CD14-positive monocyte (primary cell): ENCODE measurements around the gene TRMT13. TPM values are rescaled to one million over a fixed set of nuclear protein-coding genes. Genes with fewer than 3 reads are reported as not detected.

Experiments used
- DNase-seq, 3 donors: peaks; one replicate each; pipeline ENCODE4 v3.0.0-alpha.2; 2011 to 2022
- H2AFZ ChIP-seq: 2 replicates; pipeline ENCODE4 v1.6.0; 2012; ENCODE audit warnings: mild to moderate bottlenecking, low read depth, low read length, inconsistent platforms; ENCODE audit not compliant: insufficient read depth, poor library complexity, severe bottlenecking
- H3K27ac ChIP-seq, 2 donors: 1 replicate in 1 of 2; 2 replicates in 1 of 2; pipeline ENCODE4 v1.5.1; 2012 to 2013; ENCODE audit warnings: low read length in 2 of 2, control low read depth in 1 of 2, inconsistent platforms in 1 of 2, low read depth in 1 of 2, mild to moderate bottlenecking in 1 of 2
- H3K27me3 ChIP-seq, 2 donors: one replicate each; pipeline versions ENCODE4 v1.6.0 to v1.6.1; 2011 to 2013; ENCODE audit warnings: low read length in 2 of 2; ENCODE audit not compliant: control insufficient read depth in 2 of 2, insufficient read depth in 2 of 2
- H3K36me3 ChIP-seq, 2 donors: replicated peaks in 1 of 2; 1 replicate in 1 of 2; 2 replicates in 1 of 2; pipeline versions ENCODE4 v1.5.1 to v1.6.1; 2012 to 2013; ENCODE audit warnings: low read length in 2 of 2, control low read depth in 1 of 2, inconsistent platforms in 1 of 2, mild to moderate bottlenecking in 1 of 2; ENCODE audit not compliant: insufficient read depth in 2 of 2, control insufficient read depth in 1 of 2
- H3K4me1 ChIP-seq, 2 donors: 1 replicate in 1 of 2; 2 replicates in 1 of 2; pipeline versions ENCODE4 v1.5.1 to v1.6.1; 2012 to 2013; ENCODE audit warnings: low read length in 2 of 2, control low read depth in 1 of 2, inconsistent platforms in 1 of 2, mild to moderate bottlenecking in 1 of 2, moderate library complexity in 1 of 2; ENCODE audit not compliant: insufficient read depth in 2 of 2, control insufficient read depth in 1 of 2
- H3K4me2 ChIP-seq: replicated peaks from 2 replicates; pipeline ENCODE3; 2012; ENCODE audit warnings: low read length, moderate library complexity, mild to moderate bottlenecking; ENCODE audit not compliant: poor library complexity, severe bottlenecking; ENCODE audit errors: extremely low read depth
- H3K4me3 ChIP-seq, 3 experiments: fragments of 200-600 bp in 1 of 3; sonication (generic) in 1 of 3; replicated peaks in 1 of 3; 1 replicate in 2 of 3; 2 replicates in 1 of 3; pipeline ENCODE4 v1.5.1; 2011 to 2013; ENCODE audit warnings: low read length in 3 of 3, mild to moderate bottlenecking in 3 of 3, control low read depth in 2 of 3, low read depth in 2 of 3, inconsistent platforms in 1 of 3, moderate library complexity in 1 of 3
- H3K79me2 ChIP-seq: 2 replicates; pipeline ENCODE4 v1.6.0; 2012; ENCODE audit warnings: mild to moderate bottlenecking, control low read depth, inconsistent platforms, low read length, moderate library complexity; ENCODE audit not compliant: insufficient read depth
- H3K9ac ChIP-seq: 2 replicates; pipeline ENCODE4 v1.6.0; 2017; ENCODE audit warnings: low read length, mild to moderate bottlenecking; ENCODE audit not compliant: insufficient read depth, poor library complexity, severe bottlenecking
- H3K9me3 ChIP-seq, 2 donors: replicated peaks in 1 of 2; 1 replicate in 1 of 2; 2 replicates in 1 of 2; pipeline versions ENCODE4 v1.5.1 to v1.6.1; 2012 to 2013; ENCODE audit warnings: low read length in 2 of 2, control low read depth in 1 of 2; ENCODE audit not compliant: control insufficient read depth in 1 of 2, insufficient read depth in 1 of 2
- H4K20me1 ChIP-seq: 2 replicates; pipeline ENCODE4 v1.6.0; 2012; ENCODE audit warnings: mild to moderate bottlenecking, low read length, control low read depth, moderate library complexity; ENCODE audit not compliant: insufficient read depth
- H3K27ac Mint-ChIP-seq, 7 donors: one replicate each; pipeline ENCODE4 v1.8.0; 2020; ENCODE audit warnings: mild to moderate bottlenecking in 7 of 7, mixed read lengths in 7 of 7, moderate library complexity in 6 of 7, inconsistent platforms in 2 of 7
- H3K27me3 Mint-ChIP-seq, 3 donors: one replicate each; pipeline ENCODE4 v1.8.0; 2021 to 2022; ENCODE audit warnings: low read depth in 3 of 3, mild to moderate bottlenecking in 3 of 3, mixed read lengths in 3 of 3, moderate library complexity in 3 of 3, inconsistent platforms in 1 of 3
- H3K36me3 Mint-ChIP-seq, 2 donors: one replicate each; pipeline ENCODE4 v1.8.0; 2020; ENCODE audit warnings: mixed read lengths in 2 of 2, inconsistent platforms in 1 of 2, mild to moderate bottlenecking in 1 of 2
- H3K4me1 Mint-ChIP-seq: one replicate; pipeline ENCODE4 v1.8.0; 2020; ENCODE audit warnings: mild to moderate bottlenecking, mixed read lengths
- H3K4me3 Mint-ChIP-seq, 2 donors: one replicate each; pipeline ENCODE4 v1.8.0; 2020; ENCODE audit warnings: mild to moderate bottlenecking in 2 of 2, mixed read lengths in 2 of 2, moderate library complexity in 1 of 2
- H3K9me3 Mint-ChIP-seq, 7 donors: one replicate each; pipeline ENCODE4 v1.8.0; 2020 to 2022; ENCODE audit warnings: mixed read lengths in 7 of 7, mild to moderate bottlenecking in 6 of 7, moderate library complexity in 6 of 7, inconsistent platforms in 2 of 7
- CTCF ChIP-seq: fragments of 200-600 bp; IDR thresholded peaks from one replicate; pipeline ENCODE4 v1.8.0; 2022; ENCODE audit warnings: antibody characterized with exemption, mild to moderate bottlenecking
- WGBS: methylation state at CpG from one replicate; pipeline ENCODE4 v1.1.5; 2013; ENCODE audit warnings: missing lambda C conversion rate; ENCODE audit not compliant: insufficient coverage; 5-methylcytosine and 5-hydroxymethylcytosine counted together
- intact Hi-C, 2 donors: fragments of 100-400 bp; cut with micrococcal nuclease; formaldehyde crosslinking; loops; one replicate each; pipeline versions ENCODE4 v1.15.0 to v1.15.1; 2023
- polyA plus RNA-seq, 3 donors: library from polyadenylated mRNA; depleted of rRNA in 1 of 3; unstranded in 2 of 3; stranded (reverse) in 1 of 3; fragments of 300-500 nt in 2 of 3; fragments of >200 nt in 1 of 3; fragmentation: Illumina TruSeq in 2 of 3; gene quantifications; 1 replicate in 2 of 3; 2 replicates in 1 of 3; pipeline ENCODE4 v1.2.3, GENCODE V29; 2012 to 2021

Gene TRMT13
- polyA plus RNA-seq, 3 donors = 2.2 to 8.1 (median 2.3) TPM

- Mint-ChIP-seq H3K9me3 (no peaks in the 10 kb centered on the region), H3K27me3 (no peaks in the 10 kb centered on the region), H3K36me3 (peaks cover 41 to 49% of the 10 kb centered on the region in 2 donors), H3K27ac (no peak overlapping the region), H3K4me1 (no peaks in the 10 kb centered on the region), H3K4me3 (no peak overlapping the region)
- Histone ChIP-seq H3K4me3 (no peak overlapping the region), H3K4me2 (no peak overlapping the region), H3K79me2 (no peaks in the 10 kb centered on the region), H4K20me1 (no peaks in the 10 kb centered on the region), H3K9ac (no peak overlapping the region), H3K27me3 (no peaks in the 10 kb centered on the region), H3K9me3 (no peaks in the 10 kb centered on the region), H3K36me3 (peaks cover 40 to 68% of the 10 kb centered on the region in 2 donors), H2AFZ (no peak overlapping the region), H3K27ac (no peak overlapping the region), H3K4me1 (no peaks in the 10 kb centered on the region)
- DNase-seq = no peak
- TF ChIP-seq CTCF = no peak
- no CpG with 5 or more reads among the region's 4 CpGs for WGBS
- intact Hi-C loops = no loop called here
Observed at GRCh38 chr1:100107696-100108095, 25.3 kb upstream of the TRMT13 start.

GRCh38 chr1:100109554-100110066, 23.4 kb upstream of the TRMT13 start:
- Mint-ChIP-seq H3K27ac (no peak overlapping the region), H3K4me1 (no peaks in the 10 kb centered on the region), H3K27me3 (no peaks in the 10 kb centered on the region), H3K36me3 (peaks cover 33 to 40% of the 10 kb centered on the region in 2 donors), H3K9me3 (no peaks in the 10 kb centered on the region), H3K4me3 (no peak overlapping the region)
- H3K4me1 ChIP-seq = no peaks in the 10 kb centered on the region
- no peak overlapping the region for H3K27ac ChIP-seq
- no peaks in the 10 kb centered on the region for H3K79me2 ChIP-seq
- TF ChIP-seq CTCF = no peak
- no peak overlapping the region for H3K4me2 ChIP-seq
- no peak overlapping the region for H3K4me3 ChIP-seq
- no peak overlapping the region for H2AFZ ChIP-seq
- no peaks in the 10 kb centered on the region for H3K27me3 ChIP-seq
- no peak for DNase-seq
- no peak overlapping the region for H3K9ac ChIP-seq
- H4K20me1 ChIP-seq = no peaks in the 10 kb centered on the region
- intact Hi-C loops = no loop called here
- H3K36me3 ChIP-seq = peaks cover 27 to 53% of the 10 kb centered on the region in 2 donors
- H3K9me3 ChIP-seq = no peaks in the 10 kb centered on the region
